Ovary (tissue), 9 donors: ENCODE data around the gene GAK. TPM values are rescaled to one million over a fixed set of nuclear protein-coding genes. Genes with fewer than 3 reads are reported as not detected.

ENCODE experiments used
- DNase-seq, 5 donors: peaks; one replicate each; pipeline ENCODE4 v3.0.0-alpha.2; 2019 to 2020
- H3K27ac ChIP-seq, 2 donors: fragments of 200-600 bp; one replicate each; pipeline versions ENCODE4 v1.5.1 to v1.8.0; 2019 to 2022
- H3K27me3 ChIP-seq: fragments of 200-600 bp; one replicate; pipeline ENCODE4 v1.8.0; 2022
- H3K36me3 ChIP-seq: fragments of 200-600 bp; sonication (generic); one replicate; pipeline ENCODE4 v1.5.1; 2019
- H3K4me1 ChIP-seq: one replicate; pipeline ENCODE4 v1.8.1; 2013; ENCODE audit warnings: mild to moderate bottlenecking, moderate library complexity; ENCODE audit not compliant: insufficient read depth
- H3K4me3 ChIP-seq: fragments of 200-600 bp; sonication (generic); one replicate; pipeline ENCODE4 v1.5.1; 2017
- H3K9me3 ChIP-seq, 2 donors: fragments of 200-600 bp in 1 of 2; sonication (generic) in 1 of 2; one replicate each; pipeline versions ENCODE4 v1.5.1 to v1.8.1; 2013 to 2019; ENCODE audit warnings: mild to moderate bottlenecking in 1 of 2, moderate library complexity in 1 of 2
- EP300 ChIP-seq: sonication (generic); formaldehyde crosslinking; IDR thresholded peaks from one replicate; pipeline ENCODE4 v1.6.1; 2017; ENCODE audit warnings: antibody characterized with exemption
- POLR2A ChIP-seq: fragments of 450-650 bp; IDR thresholded peaks from one replicate; pipeline ENCODE4 v1.6.1; 2017; ENCODE audit warnings: antibody characterized with exemption, mild to moderate bottlenecking, moderate library complexity
- WGBS, 3 donors: extraction: QIAGEN DNeasy Blood & Tissue Kit in 1 of 3; methylation state at CpG; one replicate each; pipeline versions ENCODE4 v1.1.5 to v1.1.7; 2013 to 2017; 5-methylcytosine and 5-hydroxymethylcytosine counted together
- intact Hi-C, 4 donors: fragments of 100-400 bp; cut with DNase I; formaldehyde crosslinking; loops; one replicate each; pipeline versions ENCODE4 v1.11.0 to v1.15.1; 2022 to 2023
- polyA plus RNA-seq, 2 donors: library from polyadenylated mRNA; stranded (reverse); fragments of 200-250 nt in 1 of 2; fragments of 350-450 nt in 1 of 2; fragmentation: Illumina TruSeq in 1 of 2; extraction: RNeasy Lipid Tissue Mini Kit (QIAGEN cat#74804) in 1 of 2; gene quantifications; one replicate each; pipeline ENCODE4 v1.2.3, GENCODE V29; 2013 to 2014
- total RNA-seq, 7 donors: library from RNA; depleted of rRNA in 2 of 7; stranded (reverse); fragments of >200 nt in 2 of 7; fragmentation: NEBNext Ultra II Directional in 3 of 7; extraction: Animal tissue kit (Norgen Biotek cat#: 25700) in 3 of 7; gene quantifications; one replicate each; pipeline versions ENCODE4 v1.1.0 to v1.2.4, GENCODE V29; 2016 to 2023
- TF ChIP-seq, protein P1 (sequence below), 3 donors: fragments of 450-650 bp in 2 of 3; fragments of 200-600 bp in 1 of 3; IDR thresholded peaks; one replicate each; pipeline versions ENCODE4 v1.5.1 to v1.8.0; 2016 to 2022; ENCODE audit warnings: antibody characterized with exemption in 3 of 3, mild to moderate bottlenecking in 1 of 3
- donor health status: DM: no; HTN: no; CAD: no; lungs with moderate emphysema.
- donor health status: DM: no; HTN: no; CAD: no.
- donor health status: Bipolar disorder and iron deficiency.
- donor health status: DM: yes; HTN: yes; CAD: no.
- donor health status: DM: no; HTN: no; CAD: no.
- donor health status: DM: yes; HTN: yes; CAD: no.

The GAK gene
- total and polyA plus RNA-seq, 9 donors = 30.7 to 95.4 (median 70.4) TPM

DNA sequence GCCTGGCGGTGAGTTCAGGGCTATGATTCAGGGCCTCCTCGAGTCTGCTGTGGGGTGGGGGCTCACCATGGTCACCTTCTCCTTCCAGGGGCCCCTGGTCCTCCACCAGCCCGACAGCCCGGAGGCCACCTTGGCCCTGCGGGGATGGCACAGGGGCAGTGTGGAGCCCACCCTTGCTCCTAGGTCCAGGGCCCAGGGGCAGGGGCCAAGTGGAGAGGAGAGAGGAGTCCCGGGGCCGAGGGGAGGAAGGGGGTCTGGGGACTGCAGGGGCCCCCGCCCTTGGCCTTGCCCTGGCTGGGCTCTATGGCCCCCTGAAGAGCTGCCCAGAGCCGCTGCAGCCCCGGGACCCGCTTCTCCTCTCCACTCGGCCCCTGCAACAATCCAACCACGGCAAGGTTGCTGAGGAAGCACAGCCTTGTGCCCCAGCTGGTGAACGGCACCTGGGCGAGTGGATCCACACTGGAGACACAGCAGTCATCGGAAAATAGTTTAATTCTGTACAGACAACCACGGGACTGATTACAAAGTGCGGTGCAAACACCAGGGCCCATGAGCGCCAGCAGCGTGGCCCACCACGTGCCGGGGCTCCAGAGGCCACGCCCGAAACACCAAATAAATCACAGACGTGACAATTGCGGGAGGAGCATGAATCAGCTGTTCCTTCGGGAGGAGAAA lies 83.2 kb downstream of the GAK start:
- intact Hi-C loops = no loop called here
- no peaks in the 10 kb centered on the region for H3K4me1 ChIP-seq
- no peak overlapping the region for H3K27ac ChIP-seq
- no peaks in the 10 kb centered on the region for H3K36me3 ChIP-seq
- DNase-seq = no peak
- 69 to 77% (median 77%) methylated on average over 26 to 27 of the region's 27 CpGs for WGBS, 3 donors
- no peak for TF ChIP-seq POLR2A
- no peak for TF ChIP-seq EP300
- TF ChIP-seq, protein P1, sequence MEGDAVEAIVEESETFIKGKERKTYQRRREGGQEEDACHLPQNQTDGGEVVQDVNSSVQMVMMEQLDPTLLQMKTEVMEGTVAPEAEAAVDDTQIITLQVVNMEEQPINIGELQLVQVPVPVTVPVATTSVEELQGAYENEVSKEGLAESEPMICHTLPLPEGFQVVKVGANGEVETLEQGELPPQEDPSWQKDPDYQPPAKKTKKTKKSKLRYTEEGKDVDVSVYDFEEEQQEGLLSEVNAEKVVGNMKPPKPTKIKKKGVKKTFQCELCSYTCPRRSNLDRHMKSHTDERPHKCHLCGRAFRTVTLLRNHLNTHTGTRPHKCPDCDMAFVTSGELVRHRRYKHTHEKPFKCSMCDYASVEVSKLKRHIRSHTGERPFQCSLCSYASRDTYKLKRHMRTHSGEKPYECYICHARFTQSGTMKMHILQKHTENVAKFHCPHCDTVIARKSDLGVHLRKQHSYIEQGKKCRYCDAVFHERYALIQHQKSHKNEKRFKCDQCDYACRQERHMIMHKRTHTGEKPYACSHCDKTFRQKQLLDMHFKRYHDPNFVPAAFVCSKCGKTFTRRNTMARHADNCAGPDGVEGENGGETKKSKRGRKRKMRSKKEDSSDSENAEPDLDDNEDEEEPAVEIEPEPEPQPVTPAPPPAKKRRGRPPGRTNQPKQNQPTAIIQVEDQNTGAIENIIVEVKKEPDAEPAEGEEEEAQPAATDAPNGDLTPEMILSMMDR (IDR thresholded peaks at IDR 0.05) = no peak
- no peaks in the 10 kb centered on the region for H3K27me3 ChIP-seq
- no peaks in the 10 kb centered on the region for H3K9me3 ChIP-seq
- H3K4me3 ChIP-seq = no peak overlapping the region

DNA sequence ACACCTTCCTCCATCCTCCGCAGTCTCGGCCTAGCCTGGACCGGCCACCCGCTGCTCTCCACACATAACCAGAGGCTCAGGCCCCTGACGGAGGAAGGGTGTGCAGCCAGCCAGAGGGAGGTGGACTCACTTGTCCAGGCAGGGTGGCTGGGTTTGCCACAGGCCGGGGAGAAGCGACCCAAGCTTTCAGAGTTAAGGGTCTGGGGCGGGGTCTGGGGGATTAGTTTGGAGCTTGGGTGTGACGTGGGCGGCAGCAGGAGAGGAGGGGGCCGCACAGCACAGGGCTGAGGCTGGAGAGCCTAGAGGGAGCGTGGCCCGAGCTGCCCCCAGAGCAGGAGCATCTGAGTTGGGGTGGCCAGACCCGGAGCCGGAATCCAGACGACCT lies 83.8 kb downstream of the GAK start:
- H3K27me3 ChIP-seq = no peaks in the 10 kb centered on the region
- H3K36me3 ChIP-seq = no peaks in the 10 kb centered on the region
- intact Hi-C loops = no loop called here
- H3K4me1 ChIP-seq = no peaks in the 10 kb centered on the region
- peak in 1 of 5 donors; percentile 21 for DNase-seq
- H3K4me3 ChIP-seq = no peak overlapping the region
- no peak overlapping the region for H3K27ac ChIP-seq
- TF ChIP-seq EP300 (no peak), POLR2A (no peak)
- TF ChIP-seq, protein P1 (IDR thresholded peaks at IDR 0.05) = no peak
- H3K9me3 ChIP-seq = no peaks in the 10 kb centered on the region
- 75 to 86% (median 75%) methylated on average over 16 of the region's 16 CpGs for WGBS, 3 donors

GRCh38 chr4:845836-846251 lies 86.3 kb downstream of the GAK start:
- no peak for TF ChIP-seq EP300
- TF ChIP-seq, protein P1 (IDR thresholded peaks at IDR 0.05) = no peak
- no peak for TF ChIP-seq POLR2A
- Histone ChIP-seq H3K27me3 (no peaks in the 10 kb centered on the region), H3K4me1 (no peaks in the 10 kb centered on the region), H3K4me3 (no peak overlapping the region), H3K36me3 (no peaks in the 10 kb centered on the region), H3K27ac (no peak overlapping the region), H3K9me3 (no peaks in the 10 kb centered on the region)
- no peak for DNase-seq
- intact Hi-C loops = no loop called here
- 13 to 23% (median 18%) methylated on average over 14 of the region's 14 CpGs for WGBS, 3 donors

DNA sequence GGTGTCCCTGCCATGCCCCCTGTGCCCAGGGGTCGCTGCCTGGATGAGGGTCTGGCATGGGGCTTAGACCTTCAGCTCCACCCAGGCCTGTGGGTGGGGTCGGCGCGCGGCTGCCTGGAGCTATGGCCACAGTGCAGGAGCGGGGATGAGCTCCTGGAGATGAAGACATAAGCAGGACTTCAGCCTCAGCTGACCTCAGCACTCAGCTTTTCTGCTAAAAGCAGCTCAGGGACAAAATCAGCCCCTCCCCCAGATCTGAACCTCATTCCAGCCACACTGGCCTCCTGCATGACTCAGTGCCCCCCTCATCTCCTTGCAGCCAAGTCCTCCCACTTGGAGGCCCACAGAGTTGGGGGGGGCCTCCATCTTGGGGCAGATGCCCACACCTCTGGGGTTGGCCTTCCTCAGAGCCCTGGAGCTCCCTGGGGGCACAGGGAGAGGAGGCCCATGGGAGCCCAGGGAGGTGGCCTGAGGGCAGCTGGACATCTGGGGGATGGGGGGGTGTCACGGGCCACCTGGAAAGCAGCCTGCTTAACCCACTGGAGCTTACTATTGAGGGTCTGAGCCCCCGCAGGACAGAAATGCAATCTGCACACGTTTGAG lies 86.8 kb downstream of the GAK start:
- H3K4me1 ChIP-seq = no peaks in the 10 kb centered on the region
- H3K36me3 ChIP-seq = no peaks in the 10 kb centered on the region
- no peak overlapping the region for H3K27ac ChIP-seq
- no peak overlapping the region for H3K4me3 ChIP-seq
- DNase-seq = no peak
- 43 to 46% (median 45%) methylated on average over 8 to 9 of the region's 9 CpGs for WGBS, 3 donors
- no peaks in the 10 kb centered on the region for H3K9me3 ChIP-seq
- no peak for TF ChIP-seq POLR2A
- no peak for TF ChIP-seq EP300
- TF ChIP-seq, protein P1 (IDR thresholded peaks at IDR 0.05) = no peak
- H3K27me3 ChIP-seq = no peaks in the 10 kb centered on the region
- intact Hi-C loops = no loop called here
